Stimulated activated CD4-positive, alpha-beta T cell treated with anti-CD3 and anti-CD28 coated beads, Interleukin-1b, Interleukin-23, amount 100 ng/mL, for 24 hours (primary cell): Measurements from ENCODE around the gene KCNIP2.
A peak's percentile ranks its signal among the peaks of the same experiment; 100 is the strongest.

Experiments used
- DNase-seq, 4 experiments: peaks; one replicate each; pipeline ENCODE4 v3.0.0-alpha.2; 2020; ENCODE audit warnings: low read depth in 4 of 4, low spot score in 1 of 4

The KCNIP2 gene

DNA sequence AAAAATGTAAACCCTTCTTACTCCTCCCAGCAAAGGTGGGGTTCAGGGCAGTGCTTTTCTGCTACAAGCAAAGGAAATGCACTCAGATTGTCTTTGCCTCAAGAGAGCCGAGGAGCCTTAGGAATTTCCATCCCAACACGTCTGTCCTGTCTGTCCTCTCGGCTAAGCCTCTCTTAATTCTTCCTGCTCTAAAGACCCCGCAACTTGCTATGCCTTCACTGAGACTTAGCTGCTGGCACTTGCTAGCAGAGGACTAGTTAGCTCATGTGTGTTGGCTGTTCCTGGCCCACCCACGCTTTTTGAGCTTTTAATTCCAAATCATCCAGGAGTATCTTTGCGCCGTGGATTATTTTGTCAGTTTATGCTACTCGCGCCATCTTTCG is 59.9 kb downstream of the KCNIP2 start:
- DNase-seq: no peak

DNA sequence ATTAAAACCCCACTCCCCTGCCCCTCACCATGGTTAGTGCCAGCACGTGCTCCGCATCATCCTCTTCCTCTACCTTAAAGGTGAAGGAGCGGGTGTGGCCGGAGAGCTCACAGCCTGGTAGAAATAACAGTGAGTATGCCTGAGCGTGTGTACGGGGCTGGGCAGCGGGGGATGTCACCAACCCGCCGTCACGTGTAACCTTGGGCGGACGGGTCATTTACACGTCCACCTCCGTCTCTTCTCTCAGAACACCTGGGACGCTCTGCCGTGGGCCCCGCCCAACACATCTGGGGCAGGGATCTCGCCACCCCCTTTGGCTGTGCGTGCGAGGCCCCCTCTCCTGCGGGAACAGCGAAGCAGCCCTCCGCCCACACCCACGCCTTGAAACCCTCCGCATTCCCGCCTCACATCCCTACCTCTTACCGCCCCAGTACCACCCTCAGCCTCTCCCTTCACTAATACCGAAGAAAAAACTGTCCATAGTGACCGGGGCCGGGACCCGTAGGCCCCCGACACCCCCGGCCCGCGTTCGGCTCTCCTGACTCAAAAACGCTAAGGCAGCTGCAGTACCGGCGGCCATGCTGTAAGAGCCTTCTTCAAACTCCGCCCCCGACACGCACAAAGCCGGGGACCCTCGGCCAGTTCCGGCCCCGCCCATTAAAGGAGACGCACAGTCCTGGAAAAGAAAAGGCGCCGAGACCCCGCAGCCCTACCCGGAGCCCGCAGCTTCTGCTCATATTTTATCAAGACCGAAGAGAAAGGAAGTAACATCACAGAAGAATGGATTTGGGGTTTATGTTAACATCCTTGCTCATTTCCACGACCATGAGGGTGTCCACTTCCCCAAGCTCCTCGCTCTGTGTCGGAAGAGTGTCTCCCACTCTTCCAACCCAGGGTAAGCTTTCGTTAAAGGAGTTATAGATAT is 60.5 kb downstream of the KCNIP2 start, which contains the start of gene NPM3:
Gene NPM3, minus strand, starts transcription at position 636 of the 925 bp plus-strand sequence. Its CDS starts 56 bp downstream, at position 580.
- peak; percentile 79 to 86 (median 83) for DNase-seq

DNA sequence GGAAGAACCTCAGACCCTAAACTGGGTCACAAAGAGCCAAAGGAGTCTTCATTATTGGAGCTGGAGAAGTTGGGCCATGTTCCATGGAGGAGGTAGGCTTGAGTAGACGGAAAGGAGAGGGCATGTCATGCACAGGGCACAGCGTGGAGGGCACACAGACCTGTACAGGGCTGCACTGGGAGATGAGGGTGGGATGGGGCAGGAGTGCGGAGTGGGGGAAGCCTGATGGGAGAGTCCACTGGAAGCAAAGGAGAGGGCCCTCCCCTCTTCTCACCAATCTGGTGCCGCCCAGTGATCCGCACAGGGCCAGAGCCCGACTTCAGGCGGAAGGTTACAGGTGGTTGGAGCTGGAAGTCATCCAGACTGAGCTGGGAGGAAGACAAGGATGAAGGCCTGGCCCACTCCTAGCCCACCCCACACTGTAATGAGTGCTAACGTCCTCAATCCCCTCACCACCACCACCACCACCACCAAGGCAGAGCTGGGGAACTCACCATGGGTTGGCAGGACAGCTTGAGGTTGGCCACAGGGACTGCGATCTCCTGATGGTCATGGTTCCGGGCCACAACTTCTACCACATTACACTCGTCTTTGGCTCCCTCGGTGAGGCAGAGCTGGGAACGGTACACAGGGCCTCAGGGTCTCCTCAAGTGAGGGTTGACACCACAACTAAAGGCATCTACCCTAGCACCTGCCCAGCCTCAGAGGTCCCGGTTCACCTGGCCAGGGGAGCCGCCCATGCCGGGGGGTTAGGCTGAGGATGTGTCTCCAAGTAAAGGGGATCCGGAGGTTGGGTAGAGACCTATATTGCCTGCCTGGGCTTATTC is 61.4 kb downstream of the KCNIP2 start:
- DNase-seq: no peak

DNA sequence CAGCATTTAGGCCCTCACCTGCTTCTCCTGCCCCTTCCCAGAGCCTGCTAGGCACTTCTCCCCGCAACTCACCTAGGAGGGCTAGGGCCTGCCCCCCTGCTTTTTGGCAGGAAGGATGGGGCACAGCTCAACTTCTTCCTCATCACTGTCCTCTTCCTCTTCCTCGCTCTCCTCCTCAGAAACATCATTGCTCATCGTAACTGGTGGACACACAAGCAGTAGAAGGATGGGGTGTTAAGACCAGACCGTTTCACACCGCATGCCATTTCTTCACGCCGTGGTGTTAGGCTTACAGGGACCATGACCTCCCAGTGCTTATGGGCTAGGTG is 62.0 kb downstream of the KCNIP2 start:
- no peak for DNase-seq

DNA sequence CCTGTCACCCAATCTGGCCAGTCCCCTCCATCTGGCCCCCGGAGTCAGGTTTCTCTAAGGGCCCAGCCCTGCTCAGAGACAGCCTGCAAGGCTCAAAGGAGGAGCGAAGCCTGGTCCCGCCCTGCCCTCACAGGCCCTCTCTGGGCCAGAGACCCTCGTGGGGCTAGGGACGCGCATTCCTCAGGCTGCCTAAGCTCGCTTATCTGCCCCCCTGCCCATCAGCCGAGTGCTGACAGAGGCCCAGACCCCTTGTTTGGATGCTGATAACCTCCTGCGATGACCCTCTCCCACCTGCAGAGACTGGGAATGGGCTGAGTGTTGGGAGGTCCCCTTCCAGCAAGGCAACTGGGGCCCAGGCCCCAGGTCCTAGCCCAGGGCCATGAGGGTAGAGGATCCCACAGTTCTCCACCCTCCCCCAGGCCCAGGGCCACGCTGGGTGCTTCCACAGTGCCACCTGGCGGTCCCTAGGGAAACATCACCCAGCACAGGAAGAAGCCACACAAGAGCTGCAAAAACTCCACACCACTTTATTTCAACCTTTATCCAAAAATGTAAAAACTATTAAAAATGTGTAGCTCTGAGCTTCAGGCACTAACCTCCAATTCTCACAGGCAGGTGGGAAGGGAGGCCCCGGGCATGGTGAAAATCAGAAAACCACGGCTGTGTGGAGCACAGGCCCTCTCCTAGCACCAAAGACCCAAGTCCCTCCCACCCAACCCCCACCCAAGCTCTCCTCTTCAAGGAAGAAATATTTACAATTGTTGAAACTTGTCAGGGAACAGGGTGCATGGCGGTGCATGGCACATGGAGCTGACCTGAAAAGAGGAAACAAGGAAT is 62.6 kb downstream of the KCNIP2 start:
- DNase-seq: peak in 3 of 4 experiments; percentile 54 to 66 (median 63)

DNA sequence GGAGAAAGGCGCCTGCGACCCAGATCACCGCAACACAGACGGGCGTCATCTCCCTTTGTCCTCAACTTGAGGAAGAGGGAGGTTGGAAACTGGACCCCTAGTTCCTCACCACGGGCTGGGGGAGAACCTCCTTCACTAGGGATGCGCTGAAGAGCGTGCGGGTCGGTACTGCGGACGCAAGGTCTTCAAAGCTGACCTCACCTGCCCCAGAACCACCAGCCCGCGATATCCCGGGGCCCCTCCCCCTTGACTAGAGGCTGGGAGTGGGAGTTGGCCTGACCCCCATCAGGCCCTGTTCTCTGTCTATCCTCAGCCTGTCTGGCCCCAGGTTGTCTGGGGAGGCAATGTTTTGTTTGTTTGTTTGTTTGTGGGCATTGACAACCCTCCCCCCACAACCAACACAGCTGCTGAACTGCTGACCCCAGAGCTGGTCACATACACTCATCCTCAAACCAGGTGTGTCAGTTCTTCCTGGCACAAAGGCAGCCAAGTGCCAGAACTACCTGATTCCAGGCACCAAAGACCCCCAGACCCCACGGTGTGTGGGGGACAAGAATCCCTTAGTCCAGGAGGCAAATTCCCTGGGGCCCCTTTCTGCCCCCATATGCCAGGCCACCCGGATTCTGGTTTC is 63.3 kb downstream of the KCNIP2 start:
- DNase-seq: no peak

DNA sequence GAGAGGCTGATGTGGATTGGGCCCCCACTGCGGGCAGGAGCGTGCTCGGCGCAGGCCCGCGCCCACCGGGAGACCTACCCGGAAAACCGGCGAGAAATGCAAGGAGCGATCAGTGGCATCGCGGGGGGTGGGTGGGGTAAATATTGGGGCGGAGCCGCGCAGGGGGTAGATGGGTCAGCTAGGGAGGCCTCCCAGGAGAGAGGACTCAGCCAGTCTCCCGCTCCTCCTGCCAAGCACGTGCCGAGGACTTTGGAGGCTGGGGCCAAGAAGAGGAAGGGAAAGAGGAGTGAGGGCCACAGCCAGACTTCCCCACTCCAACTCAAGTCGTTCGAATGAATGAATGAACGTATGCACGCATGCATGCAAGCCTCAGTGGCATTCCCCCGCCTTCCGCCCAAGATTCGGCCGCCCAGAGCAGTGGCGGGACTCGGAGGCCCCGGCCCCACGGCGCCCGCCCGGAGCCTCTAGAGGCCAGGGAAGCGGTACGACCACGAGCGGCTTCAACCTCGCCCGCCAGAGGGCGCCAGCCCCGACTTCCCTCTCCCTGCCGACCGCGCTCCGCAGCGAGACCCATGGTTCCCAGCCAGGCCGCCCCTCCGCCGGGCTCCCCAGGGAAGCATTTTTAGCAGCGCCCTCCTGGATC is 63.9 kb downstream of the KCNIP2 start:
- DNase-seq: peak; percentile 74 to 81 (median 78)

DNA sequence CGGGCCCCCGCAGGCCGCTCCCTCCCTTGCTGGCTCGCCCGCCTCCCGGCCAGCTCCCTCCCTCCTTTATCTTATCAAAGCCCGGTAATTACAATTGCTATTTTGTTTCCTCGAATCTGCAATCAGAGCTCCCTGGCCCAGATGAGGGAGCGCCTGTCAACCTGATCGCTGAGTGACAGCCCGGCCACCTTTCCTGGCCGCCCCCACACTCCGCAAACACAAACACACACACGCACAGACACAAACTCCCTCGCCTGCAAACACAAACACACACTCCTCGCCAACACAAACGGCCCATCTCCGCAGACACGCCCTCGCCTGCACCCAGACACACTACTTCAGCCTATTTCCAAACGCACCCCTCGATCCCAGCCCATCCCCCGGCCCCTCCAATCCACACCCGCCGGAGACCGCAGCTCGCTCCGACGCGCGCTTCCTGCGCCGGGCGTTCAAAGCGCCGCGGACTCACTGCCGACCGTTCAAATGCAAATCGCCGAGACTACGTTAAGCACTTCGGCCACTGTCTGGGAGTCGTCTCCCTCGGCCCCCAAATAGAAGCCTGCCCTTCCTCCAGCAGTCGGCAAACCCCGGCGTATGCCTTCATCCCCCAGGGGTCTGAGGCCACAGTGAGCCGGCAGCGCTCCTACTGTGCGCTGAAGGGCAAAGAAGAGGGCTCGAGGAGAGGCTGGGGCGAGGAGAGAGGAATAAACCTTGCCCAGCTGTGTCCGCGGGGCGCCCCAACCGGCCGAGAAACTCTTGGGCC is 64.6 kb downstream of the KCNIP2 start:
- no peak for DNase-seq

DNA sequence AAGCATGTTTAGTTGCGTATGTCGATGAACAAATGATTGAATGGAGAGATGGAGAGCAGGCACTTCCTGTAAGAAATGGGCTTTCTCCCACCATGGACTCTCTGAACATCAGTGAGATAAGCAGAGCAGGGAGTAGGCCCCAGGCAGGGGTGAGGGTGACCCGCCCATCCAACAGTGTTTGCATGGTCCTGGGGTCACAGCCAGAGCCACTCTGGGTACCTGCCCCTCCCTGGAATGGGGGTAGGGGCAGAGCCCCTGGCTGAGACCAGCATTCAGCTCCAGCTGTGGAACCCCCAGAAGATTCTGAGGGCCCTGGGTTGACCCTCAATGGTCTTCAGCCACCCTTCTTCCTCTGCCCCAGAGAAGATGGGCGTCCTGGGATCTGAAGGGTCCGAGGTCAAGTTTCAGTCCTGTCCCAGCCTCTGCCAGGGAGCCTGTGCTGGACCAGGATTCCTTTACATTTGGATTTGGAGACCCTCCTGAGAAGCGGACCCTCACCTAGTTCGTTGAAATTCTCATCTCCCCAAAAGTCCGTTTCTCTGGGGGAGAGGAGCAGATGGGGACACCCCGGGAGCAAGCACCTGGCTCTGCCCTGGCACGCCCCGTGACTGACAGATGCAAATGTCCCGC is 65.3 kb downstream of the KCNIP2 start:
- DNase-seq: no peak

DNA sequence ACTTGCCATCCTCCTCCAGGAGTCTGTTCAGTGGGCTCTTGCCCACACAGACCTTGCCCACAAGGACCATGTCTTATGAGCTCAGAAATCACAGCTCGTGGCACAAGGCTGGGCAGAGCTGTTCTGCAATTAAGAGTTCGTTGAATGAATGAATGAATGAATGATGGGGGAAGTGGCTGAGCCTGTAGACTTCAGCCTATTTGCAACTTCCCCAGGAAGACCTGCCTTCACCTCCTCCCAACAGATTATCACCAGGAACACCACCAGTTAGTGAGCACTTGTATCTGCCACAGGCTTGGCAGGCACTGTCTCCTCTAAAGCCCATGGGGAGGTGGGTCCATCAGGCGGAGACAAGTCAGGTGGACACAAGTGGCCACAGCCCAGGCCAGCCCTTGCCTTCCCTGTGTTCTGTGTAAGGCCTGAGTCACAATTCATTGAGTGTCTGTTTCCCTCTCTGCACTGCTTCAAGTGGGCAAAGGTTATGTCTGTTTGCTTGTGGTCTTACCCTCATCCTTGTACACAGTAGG is 65.9 kb downstream of the KCNIP2 start:
- no peak for DNase-seq

DNA sequence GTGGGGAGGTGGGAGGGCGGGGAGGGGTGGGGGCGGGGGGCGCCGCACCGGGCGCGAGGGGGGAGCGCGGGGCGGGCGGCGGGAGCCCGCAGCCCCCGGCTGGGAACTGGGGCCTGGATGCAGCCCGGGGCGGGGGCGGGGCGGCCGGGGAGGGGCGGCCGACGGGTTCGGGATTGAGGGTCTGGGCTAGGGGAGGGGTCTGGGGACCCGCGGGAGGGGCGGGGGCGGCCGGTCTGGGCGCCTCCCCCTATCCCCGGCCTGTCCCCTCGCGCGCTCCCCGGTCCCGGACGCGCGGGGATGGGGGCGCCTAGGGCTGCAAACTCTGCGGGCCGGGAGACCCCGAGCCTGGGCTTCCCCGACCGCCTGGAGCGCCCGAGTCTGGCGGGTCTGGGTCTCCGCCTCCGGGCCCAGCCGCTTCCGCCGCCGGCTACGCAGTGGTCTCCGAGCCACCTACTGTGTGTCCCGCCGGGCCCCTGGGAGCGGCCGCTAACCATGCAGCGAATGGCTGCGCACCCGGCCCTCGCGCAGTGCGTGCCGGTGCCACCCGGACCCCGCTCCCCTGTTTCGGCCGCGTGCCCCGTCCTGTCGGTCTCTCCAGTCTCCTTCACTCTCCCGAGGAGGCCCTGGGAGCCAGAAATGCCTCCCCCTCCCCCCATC is 67.3 kb downstream of the KCNIP2 start:
- no peak for DNase-seq
